ENCODE data around the gene SLC25A5.

The SLC25A5 gene

GRCh38 chrX:119459181-119459580, 9.1 kb upstream of the SLC25A5 start:
- Histone ChIP-seq H3K4me3 (ENCODE audit: low read length, poor library complexity, severe bottlenecking) (no peak overlapping the region), H3K36me3 (ENCODE audit: insufficient read depth, low read length) (no peaks in the 10 kb centered on the region), H3K4me1 (ENCODE audit: insufficient read depth, low read length, poor library complexity, severe bottlenecking) (no peaks in the 10 kb centered on the region), H3K9me2 (replicated peaks; ENCODE audit: low read depth, low read length) (no peaks in the 10 kb centered on the region), H3F3A (ENCODE audit: low read depth) (no peaks in the 10 kb centered on the region), H3K27me3 (ENCODE audit: insufficient read depth, low read length, poor library complexity, severe bottlenecking) (no peaks in the 10 kb centered on the region), H3K9ac (ENCODE audit: low read depth, low read length, poor library complexity, severe bottlenecking) (no peak overlapping the region), H4K20me1 (ENCODE audit: insufficient read depth, low read length, poor library complexity, severe bottlenecking) (no peaks in the 10 kb centered on the region), H2AFZ (ENCODE audit: low read length) (no peak overlapping the region), H3K79me2 (ENCODE audit: insufficient read depth, low read length) (no peaks in the 10 kb centered on the region), H3K9me3 (ENCODE audit: insufficient read depth, low read depth, low read length) (no peaks in the 10 kb centered on the region), H3K4me2 (ENCODE audit: low read depth, low read length, poor library complexity, severe bottlenecking) (no peak overlapping the region)
- TF ChIP-seq EZH2phosphoT487 (IDR thresholded peaks at IDR 0.05; ENCODE audit: borderline replicate concordance) = no peak

- Histone ChIP-seq H2AFZ (ENCODE audit: low read length) (no peak overlapping the region), H3K9ac (ENCODE audit: low read depth, low read length, poor library complexity, severe bottlenecking) (no peak overlapping the region), H3K4me3 (ENCODE audit: low read length, poor library complexity, severe bottlenecking) (no peak overlapping the region), H3K9me2 (replicated peaks; ENCODE audit: low read depth, low read length) (no peaks in the 10 kb centered on the region), H3K4me2 (ENCODE audit: low read depth, low read length, poor library complexity, severe bottlenecking) (no peak overlapping the region), H3K79me2 (ENCODE audit: insufficient read depth, low read length) (peaks cover 20% of the 10 kb centered on the region), H3F3A (ENCODE audit: low read depth) (no peaks in the 10 kb centered on the region), H3K36me3 (ENCODE audit: insufficient read depth, low read length) (peaks cover 12% of the 10 kb centered on the region; the same call in 1 of the 2 replicates), H3K9me3 (ENCODE audit: insufficient read depth, low read depth, low read length) (no peaks in the 10 kb centered on the region), H4K20me1 (ENCODE audit: insufficient read depth, low read length, poor library complexity, severe bottlenecking) (peaks cover 12% of the 10 kb centered on the region), H3K4me1 (ENCODE audit: insufficient read depth, low read length, poor library complexity, severe bottlenecking) (no peaks in the 10 kb centered on the region), H3K27me3 (ENCODE audit: insufficient read depth, low read length, poor library complexity, severe bottlenecking) (peaks cover 5% of the 10 kb centered on the region)
- TF ChIP-seq CTCF (conservative IDR thresholded peaks at IDR 0.05; ENCODE audit: low read length) (no peak), EZH2phosphoT487 (IDR thresholded peaks at IDR 0.05; ENCODE audit: borderline replicate concordance) (no peak)
Observed at GRCh38 chrX:119465555-119465954, 2.7 kb upstream of the SLC25A5 start.

- TF ChIP-seq CTCF (conservative IDR thresholded peaks at IDR 0.05; ENCODE audit: low read length) (no peak), EZH2phosphoT487 (IDR thresholded peaks at IDR 0.05; ENCODE audit: borderline replicate concordance) (no peak)
- H3F3A ChIP-seq (ENCODE audit: low read depth) = no peaks in the 10 kb centered on the region
- H3K9ac ChIP-seq (ENCODE audit: low read depth, low read length, poor library complexity, severe bottlenecking) = no peak overlapping the region
- H3K79me2 ChIP-seq (ENCODE audit: insufficient read depth, low read length) = peaks cover 22% of the 10 kb centered on the region
- no peak overlapping the region for H3K4me2 ChIP-seq (ENCODE audit: low read depth, low read length, poor library complexity, severe bottlenecking)
- H3K4me1 ChIP-seq (ENCODE audit: insufficient read depth, low read length, poor library complexity, severe bottlenecking) = no peaks in the 10 kb centered on the region
- H3K36me3 ChIP-seq (ENCODE audit: insufficient read depth, low read length) = peaks cover 21% of the 10 kb centered on the region; the same call in 1 of the 2 replicates
- H3K9me3 ChIP-seq (ENCODE audit: insufficient read depth, low read depth, low read length) = no peaks in the 10 kb centered on the region
- H3K4me3 ChIP-seq (ENCODE audit: low read length, poor library complexity, severe bottlenecking) = no peak overlapping the region
- peaks cover 5% of the 10 kb centered on the region for H3K27me3 ChIP-seq (ENCODE audit: insufficient read depth, low read length, poor library complexity, severe bottlenecking)
- peaks cover 15% of the 10 kb centered on the region for H4K20me1 ChIP-seq (ENCODE audit: insufficient read depth, low read length, poor library complexity, severe bottlenecking)
- H3K9me2 ChIP-seq (replicated peaks; ENCODE audit: low read depth, low read length) = no peaks in the 10 kb centered on the region
- H2AFZ ChIP-seq (ENCODE audit: low read length) = no peak overlapping the region
Observed at GRCh38 chrX:119466970-119467369, 1.3 kb upstream of the SLC25A5 start.

- no peaks in the 10 kb centered on the region for H3K9me3 ChIP-seq (ENCODE audit: insufficient read depth, low read depth, low read length)
- no peaks in the 10 kb centered on the region for H3F3A ChIP-seq (ENCODE audit: low read depth)
- H3K4me1 ChIP-seq (ENCODE audit: insufficient read depth, low read length, poor library complexity, severe bottlenecking) = no peaks in the 10 kb centered on the region
- peaks cover 21% of the 10 kb centered on the region; the same call in 1 of the 2 replicates for H3K36me3 ChIP-seq (ENCODE audit: insufficient read depth, low read length)
- peak overlapping the region; percentile 68 for H3K9ac ChIP-seq (ENCODE audit: low read depth, low read length, poor library complexity, severe bottlenecking)
- peaks cover 22% of the 10 kb centered on the region for H3K79me2 ChIP-seq (ENCODE audit: insufficient read depth, low read length)
- H4K20me1 ChIP-seq (ENCODE audit: insufficient read depth, low read length, poor library complexity, severe bottlenecking) = peaks cover 15% of the 10 kb centered on the region
- peak overlapping the region; percentile 97 for H3K4me3 ChIP-seq (ENCODE audit: low read length, poor library complexity, severe bottlenecking)
- no peaks in the 10 kb centered on the region for H3K9me2 ChIP-seq (replicated peaks; ENCODE audit: low read depth, low read length)
- H2AFZ ChIP-seq (ENCODE audit: low read length) = no peak overlapping the region
- H3K27me3 ChIP-seq (ENCODE audit: insufficient read depth, low read length, poor library complexity, severe bottlenecking) = peaks cover 5% of the 10 kb centered on the region
- TF ChIP-seq EZH2phosphoT487 (IDR thresholded peaks at IDR 0.05; ENCODE audit: borderline replicate concordance) (no peak), CTCF (conservative IDR thresholded peaks at IDR 0.05; ENCODE audit: low read length) (no peak)
- peak overlapping the region; percentile 79 for H3K4me2 ChIP-seq (ENCODE audit: low read depth, low read length, poor library complexity, severe bottlenecking)
Observed at GRCh38 chrX:119467433-119467832, 811 bp upstream of the SLC25A5 start.

Measured in Loucy (cell line).